NOMO-1 treated with DMSO at 0.1 percent for 48 hours (cell line): Measurements from ENCODE around the gene PLCL1.

Experiments used
- DNase-seq: peaks from one replicate; lab custom pipeline; 2025; ENCODE audit not compliant: unreplicated experiment; lab: John Stamatoyannopoulos, UW

The PLCL1 gene

DNA sequence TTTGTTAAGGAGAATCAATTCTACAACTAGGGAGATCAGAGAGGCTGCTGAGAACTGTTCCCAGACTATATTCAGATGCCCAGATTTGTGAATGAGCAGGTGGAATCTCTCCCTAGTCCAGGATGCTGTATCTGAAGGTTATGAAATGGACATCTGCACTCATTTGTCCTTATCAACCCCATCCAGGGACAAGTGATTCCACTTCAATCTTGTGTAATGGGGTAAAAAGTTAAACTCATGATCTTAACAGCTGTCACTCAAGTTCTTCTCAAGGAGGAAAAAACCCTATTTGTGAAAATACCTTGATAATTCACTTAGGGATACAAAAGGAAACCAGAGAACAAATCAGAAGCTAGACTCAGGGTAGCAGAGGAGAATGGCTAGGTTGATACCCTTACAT is 144.8 kb downstream of the PLCL1 start:
- no peak for DNase-seq

DNA sequence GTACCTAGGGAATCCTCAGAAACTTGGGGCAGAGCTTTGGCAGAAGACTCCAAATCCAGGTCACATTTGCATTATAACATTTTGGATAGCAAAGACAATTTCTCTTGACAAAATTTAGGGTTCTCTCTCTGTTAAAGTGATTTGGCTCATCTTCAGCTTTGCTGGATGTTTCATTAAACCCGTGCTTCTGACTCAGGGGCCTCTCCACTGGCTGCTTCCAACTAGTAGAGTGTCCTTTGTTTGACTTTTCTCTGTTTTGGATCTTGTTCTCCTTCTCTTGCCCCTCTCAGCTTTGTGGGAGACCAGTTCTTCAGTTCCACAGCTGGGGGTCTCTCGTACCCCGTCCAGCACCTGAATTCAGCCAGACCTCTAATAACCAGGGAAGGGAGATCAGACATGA is 145.6 kb downstream of the PLCL1 start:
- DNase-seq: no peak

DNA sequence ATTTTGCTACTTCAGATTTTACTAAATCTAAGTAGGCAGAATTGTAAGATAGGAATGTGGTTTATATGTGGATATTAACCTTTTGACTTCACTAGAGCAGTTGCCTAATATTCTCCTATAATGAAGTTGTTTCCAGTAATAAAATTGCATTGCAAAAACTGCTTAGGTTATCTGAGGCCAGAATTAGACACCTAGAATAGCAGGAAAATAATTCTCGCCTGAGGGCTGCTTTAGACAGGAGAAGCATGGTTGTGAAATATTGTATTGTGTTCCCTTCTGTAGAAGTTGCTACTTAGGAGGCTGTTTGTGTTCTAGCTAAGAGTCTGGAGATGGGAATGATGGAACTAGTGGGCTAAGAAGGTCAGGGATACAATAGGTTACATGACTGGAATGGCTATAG is 146.3 kb downstream of the PLCL1 start:
- no peak for DNase-seq

DNA sequence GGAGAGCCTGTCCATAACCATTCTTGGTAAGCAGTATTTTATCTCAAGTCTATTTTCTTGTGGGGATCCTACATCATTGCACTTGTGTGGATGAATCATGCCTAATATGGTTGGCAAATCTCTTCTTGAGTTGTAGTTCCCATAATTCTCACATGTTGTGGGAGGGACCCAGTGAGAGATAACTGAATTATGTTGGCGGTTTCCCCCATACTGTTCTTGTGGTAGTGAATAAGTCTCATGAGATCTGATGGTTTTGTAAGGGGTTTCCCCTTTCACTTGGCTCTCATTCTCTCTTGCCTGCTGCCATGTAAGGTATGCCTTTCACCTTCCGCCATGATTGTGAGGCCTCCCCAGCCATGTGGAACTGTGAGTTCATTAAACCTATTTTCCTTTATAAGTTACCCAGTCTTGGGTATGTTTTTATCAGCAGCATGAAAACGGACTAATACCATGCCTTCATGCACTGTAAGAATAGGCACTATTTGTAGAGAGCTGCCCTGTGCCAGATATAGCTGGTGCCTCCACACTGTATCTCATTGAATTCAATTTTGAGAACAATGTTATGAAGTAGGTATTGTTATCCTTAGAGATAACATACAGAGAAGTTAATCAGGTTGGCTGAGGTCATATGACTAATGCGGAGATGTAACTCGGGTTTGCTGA is 148.3 kb downstream of the PLCL1 start:
- DNase-seq: no peak

DNA sequence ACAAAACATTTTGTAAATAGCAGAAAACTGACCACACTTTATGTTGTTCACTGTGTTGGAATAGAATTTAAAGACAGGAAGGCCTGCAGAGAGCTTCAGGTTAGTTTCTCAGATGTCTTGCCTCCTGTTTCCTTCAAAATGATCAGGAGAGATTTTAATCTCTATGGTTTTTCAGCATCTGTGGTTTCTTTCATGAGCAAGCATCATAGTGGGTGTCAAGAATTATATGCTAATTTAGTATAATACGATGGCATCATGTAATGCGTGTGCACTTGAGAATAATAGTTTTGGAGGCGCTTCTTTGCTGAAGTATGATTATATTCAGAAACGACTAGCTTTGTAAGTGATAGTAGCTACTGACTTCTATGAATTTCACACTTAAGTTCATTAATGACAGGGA is 149.9 kb downstream of the PLCL1 start:
- no peak for DNase-seq

DNA sequence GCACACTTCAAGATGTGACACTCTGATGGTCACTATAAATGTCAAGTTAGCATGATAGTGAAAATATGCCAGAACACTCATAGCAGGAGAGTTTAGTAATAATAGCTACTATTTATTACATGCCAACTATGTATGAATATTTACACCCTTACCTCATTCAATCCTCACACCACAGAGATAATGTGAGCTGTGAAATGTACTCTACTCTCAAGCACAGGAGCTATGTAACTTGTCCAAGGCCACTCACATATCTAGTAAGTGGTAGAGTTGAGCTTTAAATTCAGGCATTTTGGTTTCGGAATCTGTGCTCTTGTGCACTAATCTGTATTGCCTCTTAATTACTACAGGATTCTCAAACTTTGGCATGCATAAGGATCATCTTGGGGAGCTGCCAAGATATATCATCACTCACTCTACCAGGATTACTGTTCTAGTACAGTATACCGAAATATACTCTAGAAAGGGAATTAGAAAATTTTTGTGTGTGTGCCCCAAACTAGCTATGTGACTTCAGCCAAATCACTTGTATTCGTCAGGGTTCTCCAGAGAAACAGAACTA is 154.3 kb downstream of the PLCL1 start:
- DNase-seq: no peak

DNA sequence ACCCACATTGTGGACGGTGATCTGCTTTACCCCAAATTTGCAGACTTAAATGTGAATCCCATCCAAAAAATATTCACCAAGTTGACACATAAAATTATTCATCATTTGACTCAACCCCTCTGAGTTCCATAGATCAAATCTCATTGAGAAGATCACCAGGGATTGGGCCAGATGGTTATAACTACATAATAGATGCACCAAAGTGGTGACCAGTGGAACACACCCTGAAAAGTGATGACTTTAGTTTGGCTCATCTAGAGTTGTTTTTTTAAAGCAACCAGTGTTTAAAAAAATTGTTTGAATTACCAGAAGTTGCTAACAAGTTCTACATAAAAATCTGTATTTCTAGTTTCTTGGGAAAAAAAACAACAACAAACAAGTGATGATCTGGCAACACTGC is 155.0 kb downstream of the PLCL1 start:
- no peak for DNase-seq

DNA sequence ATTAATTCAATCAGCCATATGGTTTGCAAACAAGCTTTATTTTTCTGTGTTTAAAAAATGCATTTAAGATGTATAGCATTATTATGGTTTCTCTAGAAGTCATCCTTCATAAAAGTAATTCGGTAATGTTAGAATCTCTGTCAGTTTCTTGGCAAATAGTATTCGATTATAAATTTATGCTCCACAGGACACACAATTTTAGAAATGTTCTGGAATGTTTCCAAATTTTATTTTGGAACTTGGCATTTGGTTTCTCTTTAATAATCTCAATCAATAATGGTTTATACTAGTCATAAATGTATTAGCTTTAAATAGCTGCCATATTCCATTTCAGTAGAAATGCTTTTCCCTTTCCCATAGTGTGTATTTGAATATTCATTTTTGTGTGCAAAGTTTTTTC is 156.4 kb downstream of the PLCL1 start:
- DNase-seq: no peak

DNA sequence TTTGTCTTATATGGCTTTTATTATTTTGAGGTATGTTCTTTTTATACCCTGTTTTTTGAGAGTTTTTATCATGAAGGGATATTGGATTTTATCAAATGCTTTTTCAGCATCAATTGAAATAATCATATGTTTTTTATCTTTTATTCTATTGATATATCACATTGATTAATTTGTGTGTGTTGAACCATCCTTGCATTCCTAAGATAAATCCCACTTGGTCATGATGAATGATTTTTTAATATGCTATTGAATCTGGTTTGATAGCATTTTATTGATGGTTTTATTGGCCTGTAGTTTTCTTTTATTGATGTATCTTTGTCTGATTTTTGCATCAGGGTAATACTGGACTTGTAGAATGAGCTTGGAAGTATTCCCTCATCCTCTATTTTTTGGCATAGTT is 160.3 kb downstream of the PLCL1 start:
- no peak for DNase-seq

DNA sequence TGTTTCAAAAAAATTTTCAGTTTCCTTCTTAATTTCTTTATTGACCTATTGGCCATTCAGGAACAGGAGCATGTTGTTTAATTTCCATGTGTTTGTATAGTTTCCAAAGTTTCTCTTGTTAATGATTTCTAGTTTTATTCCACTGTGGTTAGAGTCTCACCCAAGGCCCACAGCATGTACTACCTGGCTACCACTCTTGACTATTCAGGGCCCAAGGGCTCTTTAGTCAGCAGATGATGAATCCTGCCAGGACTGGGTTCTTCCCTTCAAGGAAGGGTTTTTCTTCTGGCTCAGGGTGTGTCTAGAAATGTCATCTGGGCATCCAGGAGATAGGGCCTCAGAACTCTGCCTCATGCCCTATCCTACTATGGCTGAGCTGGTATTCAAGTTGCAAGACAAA is 161.4 kb downstream of the PLCL1 start:
- DNase-seq: no peak

DNA sequence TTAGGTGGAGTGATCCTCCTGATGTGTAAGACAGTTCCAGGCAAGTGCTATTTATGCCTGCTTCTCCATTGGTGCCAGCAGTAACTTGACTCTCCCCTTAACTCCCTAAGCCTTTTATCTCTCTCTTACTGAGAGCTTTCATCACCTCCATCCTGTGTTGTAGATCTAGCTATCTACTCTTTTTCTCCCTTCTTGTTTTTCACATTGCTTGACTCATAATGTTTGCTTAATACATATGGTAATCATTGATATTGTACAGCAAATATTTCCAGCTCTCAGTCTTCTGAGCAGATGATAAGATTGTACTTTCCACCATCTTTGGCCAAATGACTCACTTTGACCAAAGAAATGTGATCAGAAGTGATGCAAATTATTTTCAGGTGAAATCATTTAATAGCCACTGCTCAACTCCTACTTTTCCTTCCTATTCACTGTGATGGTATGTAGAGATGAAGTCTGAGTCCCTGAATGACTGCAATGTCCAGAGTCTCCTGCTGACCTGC is 165.0 kb downstream of the PLCL1 start:
- no peak for DNase-seq

DNA sequence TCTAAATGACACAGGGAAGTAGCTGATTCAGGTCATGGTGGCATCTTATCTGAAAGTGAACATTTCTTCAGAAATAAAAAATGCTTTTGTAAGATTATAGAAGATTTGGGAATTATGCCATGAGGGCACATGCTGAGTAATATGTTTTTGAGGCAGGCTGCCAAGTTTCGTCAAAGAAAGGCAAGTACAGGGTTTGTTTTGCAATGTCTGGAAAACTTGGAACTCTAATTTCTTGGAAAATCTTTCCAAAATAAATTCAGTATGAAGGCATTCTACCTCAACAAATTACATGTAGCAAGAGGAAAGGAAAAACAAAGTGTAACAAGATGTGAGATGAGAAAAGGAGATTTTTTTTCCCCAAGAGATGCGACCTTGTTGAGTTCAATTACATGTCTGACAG is 167.7 kb downstream of the PLCL1 start:
- DNase-seq: no peak

DNA sequence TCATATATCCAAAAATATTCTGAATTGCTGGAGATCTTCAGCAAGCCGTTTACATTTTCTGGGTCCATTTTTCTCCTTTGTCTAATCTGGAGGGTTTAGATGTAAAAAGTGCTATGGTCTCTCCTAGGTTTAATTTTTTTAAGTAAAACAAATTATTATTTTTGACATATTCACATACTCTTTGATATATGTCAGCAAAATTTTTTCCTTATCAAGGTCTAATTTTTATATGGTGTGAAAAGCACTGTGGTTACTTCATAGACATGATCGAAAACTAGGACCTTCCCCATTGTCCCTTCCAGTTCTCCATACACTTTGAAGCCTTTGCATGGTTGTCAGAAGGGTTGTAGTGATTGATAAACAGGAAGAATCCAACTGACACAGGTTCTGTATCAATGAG is 168.2 kb downstream of the PLCL1 start:
- no peak for DNase-seq

DNA sequence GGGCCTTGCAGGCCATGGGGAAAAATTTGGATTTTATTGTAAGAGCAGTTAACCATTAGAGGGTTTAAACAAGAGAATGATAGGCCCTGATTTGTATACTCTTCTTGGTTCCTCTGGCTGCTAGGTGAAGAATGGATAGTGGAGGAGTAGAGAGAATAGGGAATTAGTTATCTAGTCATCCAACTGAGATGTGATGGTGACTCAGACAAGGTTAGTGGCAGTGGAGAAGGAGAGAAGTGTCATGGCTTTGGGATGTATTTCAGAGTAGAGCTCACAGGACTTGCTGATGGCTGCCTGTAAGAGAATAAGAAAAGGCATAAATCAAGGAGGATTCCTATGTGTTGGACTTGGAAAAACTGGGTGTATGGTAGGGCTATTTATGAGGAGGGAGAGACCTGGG is 169.4 kb downstream of the PLCL1 start:
- DNase-seq: no peak

DNA sequence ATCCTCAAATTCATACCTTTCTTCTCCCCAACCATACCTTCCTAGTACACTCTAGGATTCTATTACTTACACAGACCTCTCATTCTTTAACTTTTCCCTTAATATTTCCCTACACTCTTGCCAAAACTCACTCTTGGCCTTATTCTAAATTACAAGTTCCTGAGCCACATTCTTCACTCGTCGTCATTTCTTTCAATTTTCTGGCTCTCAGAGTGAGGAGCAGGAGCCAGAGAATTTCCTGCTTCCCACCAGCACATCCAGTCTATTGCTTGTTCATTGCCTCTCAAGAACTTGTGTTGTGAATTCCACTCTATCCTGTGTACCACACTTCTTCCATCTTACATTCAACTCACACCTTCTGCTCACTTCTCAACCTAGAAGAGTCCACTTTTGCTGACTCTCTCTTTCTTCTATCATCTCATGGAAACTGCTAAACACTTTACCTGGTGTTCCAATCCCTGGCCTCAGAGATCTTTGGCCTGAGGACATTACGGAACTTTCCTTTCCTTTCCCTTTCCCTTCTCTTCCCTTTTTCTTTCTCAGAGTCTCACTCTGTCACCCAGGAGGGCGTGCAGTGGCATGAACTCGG is 171.6 kb downstream of the PLCL1 start:
- DNase-seq: no peak

DNA sequence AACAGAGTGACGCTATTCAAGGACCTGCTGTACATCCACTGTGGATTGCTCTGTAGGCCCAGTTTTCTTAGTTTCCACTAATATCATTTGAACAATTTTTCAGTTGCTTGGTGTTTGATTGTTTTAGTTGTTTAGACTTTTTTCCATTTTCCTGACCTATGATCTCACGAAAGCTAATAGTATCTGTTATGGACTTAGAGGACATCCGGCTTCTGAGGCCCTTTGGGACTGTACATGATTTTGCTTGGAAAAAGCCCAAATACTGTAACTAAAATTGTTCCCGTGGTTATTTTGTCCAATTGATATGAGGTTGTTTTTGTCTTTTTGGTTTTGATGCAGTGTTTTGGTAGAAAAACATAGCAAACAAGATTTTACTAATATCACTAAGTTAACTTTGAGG is 174.6 kb downstream of the PLCL1 start:
- DNase-seq: no peak

DNA sequence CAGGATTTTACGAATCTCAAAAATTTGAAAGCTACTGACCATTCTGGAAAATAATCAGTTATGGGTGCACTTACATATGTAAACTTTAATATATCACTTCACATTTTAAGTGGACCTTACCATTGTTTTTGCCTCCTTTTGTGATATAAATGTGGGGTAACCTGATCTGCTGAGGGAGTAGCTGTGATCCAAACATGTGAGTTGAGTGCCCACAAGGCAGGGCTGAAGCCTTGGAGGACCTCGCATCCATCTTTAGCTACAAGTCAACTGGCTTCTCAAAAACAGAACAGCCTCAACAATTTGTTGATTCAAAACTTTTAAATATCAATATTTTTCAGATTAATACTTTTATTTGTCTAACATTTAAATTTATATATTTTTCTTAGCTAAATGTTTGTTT is 178.2 kb downstream of the PLCL1 start:
- DNase-seq: no peak

DNA sequence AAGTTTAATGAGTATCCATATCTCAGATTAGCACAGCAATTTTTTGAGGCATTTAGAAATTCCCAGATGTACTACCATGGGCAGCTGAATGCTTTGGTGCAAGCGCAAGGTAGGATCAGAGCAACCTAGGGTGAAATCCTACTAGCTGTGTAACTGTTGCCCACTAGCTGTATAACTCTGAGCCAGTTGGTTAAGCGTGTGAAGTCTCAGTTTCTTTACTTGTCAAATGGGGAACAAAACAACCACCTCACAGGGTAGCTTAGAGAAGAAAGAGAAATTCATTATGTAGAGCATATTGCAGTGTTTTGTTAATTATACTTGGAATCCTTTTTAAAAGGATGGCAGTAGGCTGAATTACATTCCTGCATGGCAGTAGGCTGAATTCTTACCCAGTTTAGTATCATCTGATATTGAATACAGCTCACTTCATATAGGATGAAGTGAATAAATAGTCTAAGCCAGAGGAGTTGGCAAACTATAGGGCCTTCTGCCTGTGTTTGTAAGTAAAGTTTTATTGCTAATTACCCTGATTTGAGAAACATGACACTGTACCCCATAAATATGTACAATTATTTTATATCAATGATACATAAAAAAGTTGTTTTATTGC is 180.7 kb downstream of the PLCL1 start:
- DNase-seq: no peak

DNA sequence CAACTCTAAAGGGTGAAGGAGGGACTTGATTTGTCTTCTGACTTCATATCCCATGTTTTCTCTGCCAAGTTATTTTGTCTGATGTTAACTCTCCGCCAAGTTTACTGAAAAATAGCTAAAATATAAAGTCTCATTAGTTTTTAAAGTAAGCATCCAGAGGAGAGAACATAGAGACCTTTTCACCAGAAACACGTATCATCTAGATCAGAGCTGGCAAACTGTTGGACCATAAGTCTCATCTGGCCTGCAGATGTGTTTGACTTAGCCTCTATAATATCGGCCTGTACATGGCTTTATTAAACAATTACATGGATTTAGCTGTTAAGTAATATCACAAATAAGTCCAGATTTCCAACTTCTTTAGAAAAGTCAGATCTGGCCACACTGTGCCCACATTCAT is 182.6 kb downstream of the PLCL1 start:
- DNase-seq: no peak

DNA sequence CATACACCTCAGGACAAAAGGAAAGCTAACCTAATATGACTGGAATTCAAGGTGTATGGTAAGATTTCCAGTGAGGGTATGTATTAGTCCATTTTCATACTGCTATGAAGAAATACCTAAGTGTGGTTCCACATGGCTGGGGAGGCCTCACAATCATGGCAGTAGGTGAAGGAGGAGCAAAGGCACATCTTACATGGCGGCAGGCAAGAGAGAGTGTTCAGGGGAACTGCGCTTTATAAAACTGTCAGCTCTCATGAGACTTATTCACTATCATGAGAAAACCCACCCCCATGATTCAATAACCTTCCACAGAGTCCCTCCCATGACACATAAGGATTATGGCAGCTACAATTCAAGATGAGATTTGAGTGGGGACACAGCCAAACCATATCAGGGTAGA is 186.0 kb downstream of the PLCL1 start:
- no peak for DNase-seq

DNA sequence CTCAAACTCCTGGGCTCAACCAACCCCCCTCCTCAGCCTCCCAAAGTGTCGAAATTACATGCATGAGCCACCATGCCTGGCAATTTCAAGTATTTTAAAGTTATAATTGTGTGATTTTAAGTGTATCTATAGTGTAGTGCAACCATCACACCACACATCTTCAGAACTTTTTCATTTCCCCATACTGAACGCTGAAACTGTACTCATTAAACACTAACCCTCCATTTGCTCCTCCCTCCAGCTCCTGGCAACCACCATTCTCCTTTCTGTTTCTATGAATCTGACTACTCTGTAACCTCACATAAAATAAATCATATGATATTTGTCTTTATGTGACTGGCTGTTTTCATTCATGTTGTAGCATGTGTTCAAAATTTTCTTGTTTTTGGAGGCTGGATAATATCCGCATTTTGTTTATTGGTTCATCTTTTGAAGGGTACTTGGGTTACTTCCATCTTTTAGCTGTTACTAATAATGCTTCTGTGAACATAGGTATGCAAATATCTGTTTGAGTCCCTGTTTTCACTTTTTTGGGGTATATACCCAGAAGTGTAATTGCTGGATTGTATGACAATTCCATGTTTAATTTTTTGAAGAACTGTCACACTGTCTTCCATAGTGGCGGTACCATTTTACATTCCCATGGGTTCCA is 188.2 kb downstream of the PLCL1 start:
- no peak for DNase-seq

DNA sequence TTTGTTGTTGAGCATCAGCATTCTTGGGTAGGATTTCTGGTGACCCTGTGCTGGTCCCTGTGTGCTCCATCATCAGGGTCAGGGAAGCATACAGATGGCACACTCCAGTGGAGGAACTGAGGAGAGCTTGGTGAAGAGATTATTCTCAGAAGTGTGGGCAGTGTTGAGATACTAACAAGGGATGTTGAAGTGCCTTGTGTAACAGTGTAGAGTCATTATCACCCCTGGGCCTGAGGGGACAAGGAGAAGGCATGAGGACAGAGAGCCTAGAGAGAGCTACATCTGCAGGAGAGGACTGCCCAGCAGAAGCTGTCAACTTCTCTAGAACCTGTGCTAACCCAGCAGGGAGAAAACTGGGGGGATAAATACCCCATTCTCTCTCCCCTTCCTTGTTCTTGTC is 189.0 kb downstream of the PLCL1 start:
- no peak for DNase-seq
